Stimulated activated CD8-positive, alpha-beta memory T cell treated with anti-CD3 and anti-CD28 coated beads, Interleukin-2, amount 100 ng/mL, for 48 hours (primary cell): Measurements from ENCODE around the gene STX2.

Experiments used
- DNase-seq, 2 donors: peaks; one replicate each; pipeline ENCODE4 v3.0.0-alpha.2; 2020; ENCODE audit warnings: low read depth in 2 of 2

STX2 gene

GRCh38 chr12:130831246-130831645 lies 7.8 kb downstream of the STX2 start:
- no peak for DNase-seq

DNA sequence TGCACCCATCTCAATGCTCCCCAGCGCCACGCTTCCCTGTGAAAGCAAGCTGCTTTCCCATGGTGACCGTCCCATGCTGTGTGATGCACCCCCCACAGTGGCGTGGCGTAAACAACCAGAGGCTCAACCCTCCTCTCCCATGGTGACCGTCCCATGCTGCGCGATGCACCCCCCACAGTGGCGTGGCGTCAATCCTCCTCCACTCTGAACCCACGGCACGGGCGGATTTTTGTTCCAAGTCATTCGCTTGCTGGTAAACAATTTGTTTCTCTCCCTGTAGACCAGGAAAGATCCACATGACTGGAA lies 8.9 kb downstream of the STX2 start:
- no peak for DNase-seq

DNA sequence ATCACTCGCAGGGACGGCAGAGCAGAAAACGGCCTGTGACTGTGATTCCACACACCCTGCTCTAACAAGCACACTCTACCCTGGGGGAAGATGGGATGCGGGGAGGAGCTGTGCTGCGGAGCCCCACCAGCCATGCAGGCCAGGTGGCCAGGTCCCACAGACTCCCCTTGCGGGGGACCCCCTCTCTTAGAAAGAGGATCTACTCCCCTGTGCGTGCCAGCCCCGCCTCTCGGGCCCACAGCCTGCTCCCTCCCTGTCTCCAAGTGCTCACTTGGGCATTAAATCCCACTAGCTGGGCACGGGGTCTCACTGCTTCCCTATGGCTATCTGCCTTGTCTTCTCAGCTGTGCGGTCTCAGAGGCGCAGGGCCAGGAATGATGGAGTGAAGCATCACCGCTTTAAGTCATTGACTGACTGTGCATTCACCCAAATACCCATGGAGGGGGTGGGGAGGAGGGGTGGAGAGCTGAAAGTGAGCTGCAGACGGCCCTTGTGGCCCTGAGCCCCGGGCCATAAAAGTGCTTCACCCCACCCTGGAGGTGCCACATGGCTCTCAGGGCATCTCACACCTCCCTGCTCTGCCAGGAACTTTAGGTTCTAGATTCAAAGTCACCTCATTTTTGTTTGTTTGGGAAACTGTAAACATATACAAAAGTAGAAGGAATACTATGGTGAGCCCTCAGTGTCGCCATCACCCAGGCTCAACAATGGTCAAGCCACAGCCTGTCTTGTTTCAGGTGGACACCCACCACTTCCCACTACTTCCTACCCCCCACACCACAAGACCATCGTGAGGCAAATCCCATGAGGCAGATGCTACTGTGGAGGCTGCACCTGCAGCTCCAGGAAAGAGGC lies 9.4 kb downstream of the STX2 start:
- no peak for DNase-seq

DNA sequence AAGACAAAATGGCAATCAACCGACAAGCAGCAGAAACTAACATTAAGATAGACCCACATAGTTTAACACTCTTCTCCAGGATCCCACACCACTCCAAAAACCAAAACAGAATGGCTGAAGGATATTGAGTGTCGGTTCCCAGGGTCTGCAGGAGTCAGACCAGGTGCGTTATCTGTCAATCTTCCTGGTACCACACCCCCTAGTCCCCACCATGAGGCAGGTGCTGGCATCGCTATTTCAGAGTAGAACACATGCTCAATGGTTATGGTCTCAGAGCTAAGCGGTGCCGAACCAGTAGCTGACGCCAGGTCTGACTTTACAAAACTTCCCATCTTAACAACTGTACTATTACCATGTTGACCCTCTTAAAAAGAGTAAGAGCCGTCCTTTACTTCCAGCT lies 10.2 kb downstream of the STX2 start:
- DNase-seq, result no peak

- no peak for DNase-seq
Observed at GRCh38 chr12:130827432-130827831, 11.6 kb downstream of the STX2 start.

GRCh38 chr12:130826151-130826801 lies 12.8 kb downstream of the STX2 start:
- DNase-seq, result peak; percentile 68 to 69

DNA sequence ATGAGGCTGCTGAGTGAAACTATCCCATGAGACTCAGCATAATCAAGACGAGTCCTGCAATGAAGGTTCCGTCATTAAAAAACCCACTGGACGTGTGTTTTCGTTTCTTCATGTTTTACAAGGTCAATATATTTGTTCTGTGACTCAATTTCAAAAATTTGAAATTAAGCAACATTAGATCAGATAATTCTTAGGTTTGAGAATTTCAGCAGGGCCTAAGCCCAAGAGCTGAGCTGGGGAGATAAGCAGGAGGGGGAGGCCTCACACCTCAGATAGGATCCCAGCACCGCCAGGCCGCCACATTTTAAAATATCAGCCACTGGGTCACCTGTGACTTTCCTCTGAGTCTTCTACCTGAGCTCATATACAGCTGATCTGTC lies 13.3 kb downstream of the STX2 start:
- DNase-seq, result no peak

DNA sequence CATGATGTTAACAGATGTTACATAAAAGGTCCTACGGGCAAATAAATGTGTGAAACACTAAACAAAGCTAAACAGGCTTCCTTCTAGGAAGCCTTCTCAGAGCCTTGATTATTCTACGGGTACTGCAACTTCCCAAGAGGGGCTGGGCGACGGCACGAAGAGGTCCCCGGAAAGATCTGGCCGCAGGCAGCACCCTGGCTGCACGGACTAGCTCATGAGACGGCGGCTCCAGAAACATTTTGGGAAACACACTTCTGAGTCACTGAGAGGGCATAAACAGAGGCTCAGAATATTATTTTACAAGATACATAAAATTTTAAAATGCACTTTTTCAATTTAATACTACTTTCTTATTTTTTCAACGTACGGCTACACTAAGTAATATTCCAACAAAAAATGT lies 19.4 kb downstream of the STX2 start:
- DNase-seq, result no peak

- peak; percentile 71 to 75 for DNase-seq
Observed at GRCh38 chr12:130818635-130819576, 20.1 kb downstream of the STX2 start.

GRCh38 chr12:130818272-130818634 lies 20.8 kb downstream of the STX2 start:
- no peak for DNase-seq

GRCh38 chr12:130817804-130818203 lies 21.2 kb downstream of the STX2 start:
- no peak for DNase-seq

DNA sequence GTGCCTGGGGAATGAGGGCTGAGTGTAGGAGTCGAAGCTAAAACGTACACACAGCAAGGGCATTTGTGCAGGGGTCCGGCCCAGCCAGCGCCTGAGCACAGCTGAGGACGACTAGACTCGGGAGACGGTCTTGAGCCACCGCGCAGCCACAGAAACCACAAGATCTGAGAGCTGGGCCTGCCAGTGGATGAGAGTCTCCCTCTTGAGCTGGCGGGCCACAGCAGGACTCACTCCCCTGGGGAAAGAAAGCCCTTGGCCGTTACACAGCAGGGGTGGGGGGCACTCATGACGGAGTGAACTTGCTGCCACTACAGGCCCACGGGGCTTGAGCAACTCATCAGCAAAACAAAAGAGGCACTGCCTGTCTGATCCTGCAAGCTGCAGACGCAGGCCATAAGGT lies 23.0 kb downstream of the STX2 start:
- no peak for DNase-seq

GRCh38 chr12:130815028-130815741 lies 23.9 kb downstream of the STX2 start:
- DNase-seq, result no peak

DNA sequence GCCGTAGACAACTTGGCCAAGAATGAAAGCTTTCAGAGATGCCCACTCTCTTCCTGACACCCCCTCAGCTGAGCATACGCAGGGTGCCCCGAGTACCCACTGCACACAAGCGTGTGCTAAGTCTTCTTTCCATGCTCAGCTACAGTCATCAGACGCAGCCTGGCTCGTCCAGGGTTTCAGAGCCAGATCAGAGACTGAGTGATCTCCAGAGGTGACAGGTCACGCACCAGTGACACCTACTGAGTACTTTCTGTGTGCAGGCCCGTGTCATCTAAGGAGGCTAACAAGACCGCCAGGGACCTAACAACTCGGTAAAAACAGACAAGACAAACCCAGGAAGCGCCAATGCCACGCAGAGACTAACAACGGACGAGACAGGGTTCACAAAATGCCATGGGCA lies 25.1 kb downstream of the STX2 start:
- DNase-seq, result no peak

GRCh38 chr12:130813436-130813835 lies 25.6 kb downstream of the STX2 start:
- DNase-seq, result no peak

DNA sequence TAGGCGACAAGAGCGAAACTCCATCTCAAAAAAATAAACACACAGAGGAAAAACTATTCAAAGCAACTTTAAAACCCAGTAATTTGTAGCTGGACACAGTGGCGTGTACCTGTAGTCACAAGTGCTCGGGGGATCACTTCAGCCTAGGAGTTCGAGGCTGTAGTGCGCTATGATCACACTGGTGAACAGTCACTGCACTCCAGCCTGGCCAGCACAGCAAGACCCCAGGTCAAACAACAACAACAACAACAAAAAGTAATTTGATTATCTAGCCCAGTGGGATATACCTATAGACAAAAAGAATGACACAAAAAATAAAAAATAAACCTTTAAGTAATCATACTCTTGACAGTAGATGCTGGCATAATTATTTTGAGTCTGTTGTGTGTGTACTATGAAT lies 29.3 kb downstream of the STX2 start:
- DNase-seq, result no peak

DNA sequence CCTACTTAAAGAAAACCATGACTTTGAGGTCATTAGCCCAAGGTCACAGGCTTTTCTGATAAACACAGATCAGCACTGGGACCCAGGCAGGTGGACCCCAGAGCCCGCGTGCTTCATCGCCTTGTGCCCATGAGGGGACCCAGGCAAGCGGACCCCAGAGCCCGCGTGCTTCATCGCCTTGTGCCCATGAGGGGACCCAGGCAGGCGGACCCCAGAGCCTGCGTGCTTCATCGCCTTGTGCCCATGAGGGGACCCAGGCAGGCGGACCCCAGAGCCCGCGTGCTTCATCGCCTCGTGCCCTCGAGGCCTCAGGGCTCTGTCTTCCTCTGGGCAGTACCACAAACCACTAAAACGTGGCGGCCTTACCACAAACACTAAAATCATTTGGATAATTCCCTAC lies 31.7 kb downstream of the STX2 start:
- DNase-seq, result no peak

- DNase-seq, result no peak
Observed at GRCh38 chr12:130806574-130806973, 32.5 kb downstream of the STX2 start.

DNA sequence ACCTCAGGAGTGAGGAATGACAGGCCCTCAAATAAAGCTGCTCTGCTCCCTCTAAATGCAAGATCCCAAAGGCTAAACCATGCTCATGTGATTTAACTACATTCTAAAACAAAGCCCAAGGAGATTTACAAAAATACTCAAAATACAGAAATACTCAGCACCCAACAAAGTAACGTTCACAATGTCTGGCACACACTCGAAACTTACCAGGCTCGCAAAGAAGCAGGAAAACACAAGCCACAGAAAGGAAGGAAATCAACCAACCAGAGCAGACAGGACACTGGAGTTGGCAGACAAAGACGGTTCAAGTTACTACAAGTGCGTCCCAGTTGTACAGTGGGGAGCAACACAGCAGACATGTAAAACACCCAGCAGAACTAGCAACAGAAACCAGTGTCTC lies 33.4 kb downstream of the STX2 start:
- no peak for DNase-seq

DNA sequence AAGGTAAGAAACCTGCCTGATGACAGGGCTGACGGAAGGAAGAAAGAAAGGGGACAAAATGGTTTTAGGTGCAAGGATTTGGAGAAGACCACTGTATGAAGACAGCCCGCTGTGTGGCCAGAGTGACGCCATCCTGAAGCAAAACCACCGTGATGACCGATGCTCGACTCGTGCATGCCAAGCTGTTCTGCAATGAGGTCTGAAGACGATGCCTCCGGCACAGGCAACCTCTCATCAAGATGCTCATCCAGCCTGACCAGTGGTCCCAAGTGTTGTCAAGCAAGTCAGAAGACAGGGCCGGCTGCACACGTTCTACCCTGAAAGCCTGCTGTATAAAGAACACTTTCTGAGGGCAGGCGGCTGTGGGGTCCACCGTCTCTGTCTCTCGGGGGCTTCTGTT lies 34.8 kb downstream of the STX2 start:
- no peak for DNase-seq

GRCh38 chr12:130803702-130804101 lies 35.3 kb downstream of the STX2 start:
- DNase-seq, result no peak

GRCh38 chr12:130800312-130800711 lies 38.7 kb downstream of the STX2 start:
- no peak for DNase-seq
